DMS53 (cell line): ENCODE measurements around the gene DDR2.
"Not testable (repeated sequence)": the region's sequence is repeated elsewhere in the genome, so short reads cannot be mapped to it uniquely, and the experiment has no call there.

ENCODE experiments used
- DNase-seq: peaks from one replicate; lab custom pipeline; 2025; lab: John Stamatoyannopoulos, UW

DDR2 gene

GRCh38 chr1:162722036-162722435 is 89.8 kb downstream of the DDR2 start:
- no peak for DNase-seq

- no peak for DNase-seq
These were observed 92.4 kb downstream of the DDR2 start for GRCh38 chr1:162724583-162725120.

GRCh38 chr1:162725301-162725837 is 93.1 kb downstream of the DDR2 start:
- DNase-seq = no peak

GRCh38 chr1:162726555-162726954 is 94.3 kb downstream of the DDR2 start:
- DNase-seq = no peak

GRCh38 chr1:162727493-162727892 is 95.2 kb downstream of the DDR2 start:
- DNase-seq = not testable (repeated sequence)

- no peak for DNase-seq
These were observed 96.3 kb downstream of the DDR2 start for GRCh38 chr1:162728573-162728972.

GRCh38 chr1:162729195-162729774 is 97.0 kb downstream of the DDR2 start:
- DNase-seq = not testable (repeated sequence)

- DNase-seq = no peak
These were observed 99.8 kb downstream of the DDR2 start for GRCh38 chr1:162732094-162732493.

GRCh38 chr1:162732566-162733335 is 100.5 kb downstream of the DDR2 start:
- no peak for DNase-seq

GRCh38 chr1:162733336-162733590 is 101.0 kb downstream of the DDR2 start:
- DNase-seq = no peak

- DNase-seq = no peak
These were observed 101.8 kb downstream of the DDR2 start for GRCh38 chr1:162734047-162734446.

GRCh38 chr1:162736184-162736583 is 103.9 kb downstream of the DDR2 start:
- no peak for DNase-seq

- no peak for DNase-seq
These were observed 104.4 kb downstream of the DDR2 start for GRCh38 chr1:162736633-162737067.

- no peak for DNase-seq
These were observed 108.5 kb downstream of the DDR2 start for GRCh38 chr1:162740755-162741154.

- DNase-seq = no peak
These were observed 109.3 kb downstream of the DDR2 start for GRCh38 chr1:162741574-162741973.

GRCh38 chr1:162746264-162746942 is 114.1 kb downstream of the DDR2 start:
- not testable (repeated sequence) for DNase-seq

GRCh38 chr1:162753001-162753658 is 120.9 kb downstream of the DDR2 start:
- DNase-seq = no peak

- no peak for DNase-seq
These were observed 121.8 kb downstream of the DDR2 start for GRCh38 chr1:162753998-162754585.

- no peak for DNase-seq
These were observed 123.0 kb downstream of the DDR2 start for GRCh38 chr1:162755306-162755705.

GRCh38 chr1:162756523-162756922 is 124.3 kb downstream of the DDR2 start:
- no peak for DNase-seq

GRCh38 chr1:162757476-162757875 is 125.2 kb downstream of the DDR2 start:
- DNase-seq = no peak

- DNase-seq = no peak
These were observed 133.5 kb downstream of the DDR2 start for GRCh38 chr1:162765788-162766187.
